ENCODE results near the gene SIL1. TPM values are rescaled to one million over a fixed set of nuclear protein-coding genes. Genes with fewer than 3 reads are reported as not detected.

The SIL1 gene
- total and polyA plus RNA-seq, 2 experiments from 2014 or later: 78.8 to 89.8 TPM

DNA sequence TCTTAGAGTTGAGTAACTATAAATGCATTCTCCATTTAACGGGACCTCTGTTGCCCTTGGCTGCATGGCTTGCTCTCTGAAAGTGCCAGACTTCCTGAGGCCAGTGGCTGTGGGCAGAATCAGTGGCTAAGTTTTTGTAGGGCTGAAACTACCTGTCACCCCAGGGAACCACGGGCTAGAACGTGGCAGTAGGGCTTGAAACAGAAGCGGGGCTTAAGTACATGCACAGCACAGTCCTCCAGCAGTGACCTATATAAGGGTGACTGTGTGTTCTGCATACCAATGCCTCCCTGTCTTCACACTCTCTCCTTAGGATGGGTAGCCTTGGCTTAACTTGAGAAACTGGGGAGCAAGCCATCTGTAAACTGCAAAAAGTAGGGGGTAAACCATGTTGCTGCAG is 279.5 kb downstream of the SIL1 start:
- H4K20me1 ChIP-seq (ENCODE audit: insufficient read depth): no peaks in the 10 kb centered on the region; the same call in 1 of the 2 replicates
- H3K27me3 ChIP-seq (replicated peaks; ENCODE audit: insufficient read depth): no peaks in the 10 kb centered on the region
- peaks cover 21% of the 10 kb centered on the region for H3K36me3 ChIP-seq (ENCODE audit: low read depth)
- in situ Hi-C loops (cut with MboI): no loop called here
- H3K4me3 ChIP-seq: no peak overlapping the region
- DNase-seq: no peak
- H3K9me2 ChIP-seq (ENCODE audit: insufficient read depth): no peaks in the 10 kb centered on the region
- H3K27ac ChIP-seq: no peak overlapping the region
- WGBS, 2 experiments (ENCODE audit: low coverage in 1 of 2, low lambda C conversion rate in 2 of 2, missing lambda C conversion rate in 2 of 2): 88 to 89% methylated on average over 4 of the region's 4 CpGs
- no peaks in the 10 kb centered on the region for H3K9me3 ChIP-seq (ENCODE audit: low read depth)
- H3K4me2 ChIP-seq (ENCODE audit: unreplicated experiment): no peak overlapping the region
- no peak overlapping the region for H3K9ac ChIP-seq
- H3K79me2 ChIP-seq (ENCODE audit: insufficient read depth): peaks cover 76% of the 10 kb centered on the region
- H3F3A ChIP-seq (ENCODE audit: insufficient read depth): peaks cover 7% of the 10 kb centered on the region; the same call in 1 of the 2 replicates
- H3K4me1 ChIP-seq (ENCODE audit: insufficient read depth): peaks cover 7% of the 10 kb centered on the region
- H2AFZ ChIP-seq: no peak overlapping the region
- no peak for TF ChIP-seq EZH2 (IDR thresholded peaks at IDR 0.05; ENCODE audit: insufficient read depth, poor library complexity, severe bottlenecking)
- TF ChIP-seq EZH2phosphoT487 (IDR thresholded peaks at IDR 0.05; ENCODE audit: insufficient read depth, low read depth): no peak

DNA sequence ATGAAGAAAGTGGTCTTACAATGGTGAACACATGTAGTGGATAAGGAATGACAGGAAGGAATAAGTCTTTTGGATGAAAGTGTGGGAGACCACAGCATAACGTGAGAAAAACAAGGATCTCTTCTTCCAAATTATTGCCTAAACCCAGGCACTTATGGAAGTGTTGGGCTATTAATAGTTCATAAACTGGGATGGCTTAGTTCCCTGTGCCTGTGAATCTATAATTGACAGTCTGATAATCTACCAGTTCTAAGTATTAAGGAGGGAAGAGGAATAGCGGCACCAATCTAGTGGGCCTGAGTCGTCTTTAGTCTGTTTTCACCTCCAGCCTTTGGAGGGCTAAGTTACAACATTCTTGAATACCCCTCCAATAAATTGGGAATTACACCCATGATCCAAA is 283.8 kb downstream of the SIL1 start:
- peaks cover 11% of the 10 kb centered on the region; the same call in 1 of the 2 replicates for H3F3A ChIP-seq (ENCODE audit: insufficient read depth)
- no peaks in the 10 kb centered on the region for H4K20me1 ChIP-seq (ENCODE audit: insufficient read depth)
- in situ Hi-C loops (cut with MboI): no loop called here
- H2AFZ ChIP-seq: no peak overlapping the region
- 97 to 99% methylated on average over 3 of the region's 3 CpGs for WGBS, 2 experiments (ENCODE audit: low coverage in 1 of 2, low lambda C conversion rate in 2 of 2, missing lambda C conversion rate in 2 of 2)
- H3K9ac ChIP-seq: no peak overlapping the region
- H3K27me3 ChIP-seq (replicated peaks; ENCODE audit: insufficient read depth): no peaks in the 10 kb centered on the region
- TF ChIP-seq EZH2 (IDR thresholded peaks at IDR 0.05; ENCODE audit: insufficient read depth, poor library complexity, severe bottlenecking) (no peak), EZH2phosphoT487 (IDR thresholded peaks at IDR 0.05; ENCODE audit: insufficient read depth, low read depth) (no peak)
- no peaks in the 10 kb centered on the region for H3K9me3 ChIP-seq (ENCODE audit: low read depth)
- H3K79me2 ChIP-seq (ENCODE audit: insufficient read depth): peaks cover 46% of the 10 kb centered on the region
- DNase-seq: no peak
- no peak overlapping the region for H3K27ac ChIP-seq
- peaks cover 35% of the 10 kb centered on the region for H3K36me3 ChIP-seq (ENCODE audit: low read depth)
- no peak overlapping the region for H3K4me2 ChIP-seq (ENCODE audit: unreplicated experiment)
- H3K4me3 ChIP-seq: no peak overlapping the region
- peaks cover 17% of the 10 kb centered on the region for H3K4me1 ChIP-seq (ENCODE audit: insufficient read depth)
- H3K9me2 ChIP-seq (ENCODE audit: insufficient read depth): no peaks in the 10 kb centered on the region

DNA sequence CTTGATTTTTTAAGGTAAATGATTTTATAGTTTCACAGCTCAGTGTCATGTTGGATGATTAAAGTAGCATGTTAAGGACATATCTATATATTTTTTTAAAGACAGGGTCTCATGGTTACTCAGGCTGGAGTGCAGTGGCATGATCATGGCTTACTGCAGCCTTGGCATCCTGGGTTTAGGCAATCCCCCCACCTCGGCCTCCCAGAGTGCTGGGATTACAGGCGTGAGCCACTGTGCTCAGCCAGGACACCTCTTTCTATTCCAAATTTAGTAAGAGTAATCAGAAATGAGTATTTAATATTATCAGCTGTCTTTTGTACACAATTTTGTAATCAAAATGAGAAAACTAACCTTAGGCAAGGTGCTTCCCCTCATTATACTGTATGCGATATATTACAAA is 284.4 kb downstream of the SIL1 start:
- no peak overlapping the region for H3K9ac ChIP-seq
- H3K27ac ChIP-seq: no peak overlapping the region
- peaks cover 17% of the 10 kb centered on the region for H3K4me1 ChIP-seq (ENCODE audit: insufficient read depth)
- no peaks in the 10 kb centered on the region for H3K27me3 ChIP-seq (replicated peaks; ENCODE audit: insufficient read depth)
- H3K79me2 ChIP-seq (ENCODE audit: insufficient read depth): peaks cover 47% of the 10 kb centered on the region
- WGBS, 2 experiments (ENCODE audit: low coverage in 1 of 2, low lambda C conversion rate in 2 of 2, missing lambda C conversion rate in 2 of 2): 96 to 97% methylated on average over 3 of the region's 3 CpGs
- peaks cover 11% of the 10 kb centered on the region; the same call in 1 of the 2 replicates for H3F3A ChIP-seq (ENCODE audit: insufficient read depth)
- no peaks in the 10 kb centered on the region for H3K9me3 ChIP-seq (ENCODE audit: low read depth)
- no peaks in the 10 kb centered on the region for H3K9me2 ChIP-seq (ENCODE audit: insufficient read depth)
- H3K36me3 ChIP-seq (ENCODE audit: low read depth): peaks cover 38% of the 10 kb centered on the region
- DNase-seq: no peak
- H2AFZ ChIP-seq: no peak overlapping the region
- in situ Hi-C loops (cut with MboI): no loop called here
- H3K4me2 ChIP-seq (ENCODE audit: unreplicated experiment): no peak overlapping the region
- no peak for TF ChIP-seq EZH2phosphoT487 (IDR thresholded peaks at IDR 0.05; ENCODE audit: insufficient read depth, low read depth)
- TF ChIP-seq EZH2 (IDR thresholded peaks at IDR 0.05; ENCODE audit: insufficient read depth, poor library complexity, severe bottlenecking): no peak
- H4K20me1 ChIP-seq (ENCODE audit: insufficient read depth): no peaks in the 10 kb centered on the region
- no peak overlapping the region for H3K4me3 ChIP-seq

DNA sequence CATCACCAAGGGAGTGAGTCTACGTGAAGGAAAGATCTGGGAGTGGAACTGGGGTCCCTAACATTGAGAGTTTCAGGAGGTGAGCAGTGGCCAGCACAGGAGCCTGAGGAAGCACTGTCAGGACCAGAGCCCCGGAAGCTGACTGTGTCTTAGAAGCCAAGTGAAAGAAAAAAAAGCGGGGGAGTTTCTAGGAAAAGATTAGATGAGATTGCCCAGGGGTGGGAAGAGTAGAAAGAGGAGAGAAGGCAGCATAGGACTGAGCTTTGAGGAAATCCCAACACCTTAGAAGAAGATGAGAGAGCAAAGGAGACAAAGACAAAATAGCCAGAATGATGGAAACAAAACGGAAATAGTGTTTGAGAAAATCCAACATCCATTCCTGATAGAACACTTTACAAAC is 286.1 kb downstream of the SIL1 start:
- peaks cover 47% of the 10 kb centered on the region for H3K79me2 ChIP-seq (ENCODE audit: insufficient read depth)
- no peaks in the 10 kb centered on the region for H3K27me3 ChIP-seq (replicated peaks; ENCODE audit: insufficient read depth)
- no peak overlapping the region for H3K27ac ChIP-seq
- no peak for TF ChIP-seq EZH2 (IDR thresholded peaks at IDR 0.05; ENCODE audit: insufficient read depth, poor library complexity, severe bottlenecking)
- no peak for TF ChIP-seq EZH2phosphoT487 (IDR thresholded peaks at IDR 0.05; ENCODE audit: insufficient read depth, low read depth)
- H3K4me3 ChIP-seq: no peak overlapping the region
- in situ Hi-C loops (cut with MboI): no loop called here
- no peaks in the 10 kb centered on the region for H3K9me3 ChIP-seq (ENCODE audit: low read depth)
- H2AFZ ChIP-seq: no peak overlapping the region
- H3K4me1 ChIP-seq (ENCODE audit: insufficient read depth): peaks cover 17% of the 10 kb centered on the region
- H3F3A ChIP-seq (ENCODE audit: insufficient read depth): peaks cover 11% of the 10 kb centered on the region; the same call in 1 of the 2 replicates
- H3K9me2 ChIP-seq (ENCODE audit: insufficient read depth): no peaks in the 10 kb centered on the region
- no peaks in the 10 kb centered on the region for H4K20me1 ChIP-seq (ENCODE audit: insufficient read depth)
- 84 to 95% methylated on average over 4 of the region's 4 CpGs for WGBS, 2 experiments (ENCODE audit: low coverage in 1 of 2, low lambda C conversion rate in 2 of 2, missing lambda C conversion rate in 2 of 2)
- no peak overlapping the region for H3K9ac ChIP-seq
- DNase-seq: no peak
- H3K4me2 ChIP-seq (ENCODE audit: unreplicated experiment): no peak overlapping the region
- peaks cover 40% of the 10 kb centered on the region for H3K36me3 ChIP-seq (ENCODE audit: low read depth)

DNA sequence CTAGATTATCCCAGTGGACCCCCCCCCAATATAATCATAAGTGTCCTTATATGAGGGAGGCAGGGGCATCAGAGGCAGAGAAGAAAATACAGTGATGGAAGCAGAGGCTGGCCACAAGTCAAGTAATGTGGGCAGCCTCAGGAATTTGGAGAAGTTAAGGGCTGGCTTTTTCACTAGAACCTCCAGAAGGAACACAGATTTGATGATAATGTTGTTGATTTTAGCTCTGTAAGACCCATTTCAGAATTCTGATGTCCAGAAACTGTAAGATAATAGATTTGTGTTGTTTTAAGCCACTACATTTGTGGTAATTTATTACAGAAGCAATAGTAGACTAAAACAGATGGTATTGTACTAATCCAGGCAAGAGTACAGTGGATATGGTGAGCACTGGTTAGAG is 286.7 kb downstream of the SIL1 start:
- Histone ChIP-seq H3K4me3 (no peak overlapping the region), H4K20me1 (ENCODE audit: insufficient read depth) (no peaks in the 10 kb centered on the region), H3K4me1 (ENCODE audit: insufficient read depth) (peaks cover 17% of the 10 kb centered on the region), H3K9ac (no peak overlapping the region), H3K9me2 (ENCODE audit: insufficient read depth) (no peaks in the 10 kb centered on the region), H3F3A (ENCODE audit: insufficient read depth) (peaks cover 14% of the 10 kb centered on the region), H3K27me3 (replicated peaks; ENCODE audit: insufficient read depth) (no peaks in the 10 kb centered on the region), H3K9me3 (ENCODE audit: low read depth) (no peaks in the 10 kb centered on the region), H2AFZ (no peak overlapping the region), H3K4me2 (ENCODE audit: unreplicated experiment) (no peak overlapping the region), H3K36me3 (ENCODE audit: low read depth) (peaks cover 41% of the 10 kb centered on the region), H3K27ac (no peak overlapping the region; the same call in 1 of the 2 replicates), H3K79me2 (ENCODE audit: insufficient read depth) (peaks cover 40% of the 10 kb centered on the region)
- DNase-seq: peak; percentile 34
- in situ Hi-C loops (cut with MboI): no loop called here
- TF ChIP-seq EZH2 (IDR thresholded peaks at IDR 0.05; ENCODE audit: insufficient read depth, poor library complexity, severe bottlenecking): no peak
- no peak for TF ChIP-seq EZH2phosphoT487 (IDR thresholded peaks at IDR 0.05; ENCODE audit: insufficient read depth, low read depth)
